Measurements from ENCODE around the gene PPAT. TPM values are rescaled to one million over a fixed set of nuclear protein-coding genes. Genes with fewer than 3 reads are reported as not detected.
A peak's percentile ranks its signal among the peaks of the same experiment; 100 is the strongest.

Gene PPAT
- 39.0 TPM for polyA plus RNA-seq (2013, experiment 1 of 2)
- 40.1 TPM for polyA plus RNA-seq (2013, experiment 2 of 2)

DNA sequence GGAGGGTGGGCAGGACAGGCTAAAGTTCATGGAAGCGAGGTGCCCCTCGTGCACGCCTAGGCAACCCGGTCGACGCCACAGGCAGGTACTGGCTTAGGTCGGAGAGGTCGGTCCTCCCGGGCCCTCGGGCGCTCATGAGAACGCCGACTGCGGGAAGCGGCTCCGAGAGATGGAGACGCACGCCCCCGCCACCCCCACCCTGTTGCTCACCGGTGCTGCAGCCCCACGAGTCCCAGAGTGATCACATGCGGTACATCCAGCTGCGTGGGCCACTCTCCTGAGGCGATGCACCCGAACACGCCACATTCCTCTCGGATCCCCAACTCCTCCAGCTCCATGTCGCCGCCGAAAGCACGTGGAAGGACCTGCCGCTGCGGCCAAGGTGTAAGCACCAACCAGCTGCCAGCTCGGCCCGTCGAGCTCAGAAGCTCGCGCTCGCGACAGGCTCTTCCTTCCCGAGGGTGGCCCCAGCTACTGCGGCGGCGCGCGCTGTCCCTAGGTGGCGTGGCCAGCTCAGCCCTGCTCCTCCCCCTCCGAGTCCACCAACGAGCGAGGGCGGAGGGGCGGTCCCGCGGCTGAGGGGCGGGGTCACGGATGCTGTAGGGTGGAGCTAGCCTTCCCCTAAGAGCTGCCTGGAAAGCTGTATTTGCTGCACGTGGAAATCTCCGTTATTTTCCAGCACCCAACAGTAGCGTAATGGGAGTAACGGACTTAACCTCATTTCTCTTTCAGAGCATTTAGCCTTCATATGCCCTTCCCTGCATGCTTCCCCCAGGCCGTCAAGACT, at the start of gene PPAT:
PPAT (minus strand) TSS at position 476 of the 787 bp plus-strand sequence; CDS start at position 338, 138 bp downstream.
- H3K18ac ChIP-seq (ENCODE audit: low read length) = peak within 1 kb of the TSS; percentile 96
- peak within 1 kb of the TSS; percentile 82 for H3K14ac ChIP-seq (ENCODE audit: low read length)
- peak within 1 kb of the TSS; percentile 73 for H3K4me2 ChIP-seq (ENCODE audit: insufficient read depth, low read length, poor library complexity, severe bottlenecking)
- peak; percentile 99 for DNase-seq (ENCODE audit: low spot score)
- H2AK5ac ChIP-seq (ENCODE audit: low read depth, low read length) = peak within 1 kb of the TSS; percentile 86
- H3K4me3 ChIP-seq (ENCODE audit: low read length in 2 of 2) = peak within 1 kb of the TSS; percentile 99 to 100
- peak within 1 kb of the TSS; percentile 44 for H2BK120ac ChIP-seq (ENCODE audit: low read depth, low read length)
- H2BK5ac ChIP-seq (ENCODE audit: low read length) = peak within 1 kb of the TSS; percentile 88
- H4K91ac ChIP-seq (ENCODE audit: low read depth, low read length, poor library complexity) = no peak within 1 kb of the TSS
- no peaks in the 10 kb centered on the region for H3K27me3 ChIP-seq (ENCODE audit: control insufficient read depth in 3 of 3, insufficient read depth in 3 of 3, low read depth in 1 of 3, low read length in 3 of 3)
- no CpG with 5 or more reads among the region's 61 CpGs for WGBS, 2 donors (ENCODE audit: extremely low coverage in 2 of 2, insufficient read length in 2 of 2, insufficient replicate concordance in 1 of 2)
- peaks cover 1% of the 10 kb centered on the region for H3K79me1 ChIP-seq (ENCODE audit: low read depth, low read length)
- peak within 1 kb of the TSS; percentile 46 for H2BK12ac ChIP-seq (ENCODE audit: low read length)
- H3K4ac ChIP-seq (ENCODE audit: low read length) = peak within 1 kb of the TSS; percentile 78
- H2AFZ ChIP-seq (ENCODE audit: low read length) = peak within 1 kb of the TSS; percentile 92
- H3K23ac ChIP-seq (ENCODE audit: low read depth, low read length, poor library complexity) = peak within 1 kb of the TSS; percentile 58
- H2BK15ac ChIP-seq (ENCODE audit: low read length) = peak within 1 kb of the TSS; percentile 54
- no peak within 1 kb of the TSS for H4K8ac ChIP-seq (ENCODE audit: low read depth, low read length)
- H3K27ac ChIP-seq (replicated peaks; ENCODE audit: low read length) = peak within 1 kb of the TSS; percentile 97
- H3K9me3 ChIP-seq (replicated peaks in 1 of 2; ENCODE audit: control insufficient read depth in 2 of 2, insufficient read depth in 1 of 2, low read depth in 1 of 2, low read length in 2 of 2) = peaks cover 0 to 2% of the 10 kb centered on the region in 2 donors
- peaks cover 0 to 29% of the 10 kb centered on the region in 2 donors for H3K36me3 ChIP-seq (replicated peaks in 1 of 2; ENCODE audit: control insufficient read depth in 2 of 2, insufficient read depth in 2 of 2, low read length in 2 of 2)
- H3K4me1 ChIP-seq (ENCODE audit: control insufficient read depth in 2 of 2, insufficient read depth in 1 of 2, low read depth in 1 of 2, low read length in 2 of 2) = peaks cover 3 to 11% of the 10 kb centered on the region in 2 donors
- peak within 1 kb of the TSS; percentile 98 for H3K9ac ChIP-seq (ENCODE audit: low read depth, low read length, poor library complexity)

DNA sequence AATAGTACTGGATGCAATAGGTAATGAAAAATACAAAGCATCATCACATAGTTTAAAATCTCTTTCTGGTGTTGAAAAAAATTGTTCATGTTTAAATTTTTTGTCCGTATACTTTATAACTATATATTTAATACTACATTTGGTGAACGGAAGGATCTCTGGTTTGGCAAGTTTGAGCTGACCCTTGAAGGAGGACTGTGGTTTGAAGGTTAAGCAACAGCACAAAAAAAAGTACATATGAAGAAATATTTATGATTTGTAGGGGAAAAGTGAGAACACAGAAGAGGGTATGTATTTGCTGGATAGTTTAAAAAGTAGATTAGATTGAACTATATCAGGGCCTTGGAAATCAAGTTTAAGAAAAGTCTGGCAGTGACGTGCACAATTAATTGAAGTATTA, 45.3 kb upstream of the PPAT start:
- H4K91ac ChIP-seq (ENCODE audit: low read depth, low read length, poor library complexity) = no peak overlapping the region
- no peak overlapping the region for H2BK12ac ChIP-seq (ENCODE audit: low read length)
- no peaks in the 10 kb centered on the region for H3K27me3 ChIP-seq (ENCODE audit: control insufficient read depth in 3 of 3, insufficient read depth in 3 of 3, low read depth in 1 of 3, low read length in 3 of 3)
- H3K18ac ChIP-seq (ENCODE audit: low read length) = no peak overlapping the region
- WGBS, 2 donors (ENCODE audit: extremely low coverage in 2 of 2, insufficient read length in 2 of 2, insufficient replicate concordance in 1 of 2) = no CpG with 5 or more reads among the region's 3 CpGs
- H3K36me3 ChIP-seq (replicated peaks in 1 of 2; ENCODE audit: control insufficient read depth in 2 of 2, insufficient read depth in 2 of 2, low read length in 2 of 2) = peaks cover 5 to 98% of the 10 kb centered on the region in 2 donors
- H3K4me1 ChIP-seq (ENCODE audit: control insufficient read depth in 2 of 2, insufficient read depth in 1 of 2, low read depth in 1 of 2, low read length in 2 of 2) = no peaks in the 10 kb centered on the region
- no peak overlapping the region for H3K23ac ChIP-seq (ENCODE audit: low read depth, low read length, poor library complexity)
- no peaks in the 10 kb centered on the region for H3K9me3 ChIP-seq (replicated peaks in 1 of 2; ENCODE audit: control insufficient read depth in 2 of 2, insufficient read depth in 1 of 2, low read depth in 1 of 2, low read length in 2 of 2)
- no peak overlapping the region for H3K14ac ChIP-seq (ENCODE audit: low read length)
- H2BK15ac ChIP-seq (ENCODE audit: low read length) = no peak overlapping the region
- no peak overlapping the region for H3K4me3 ChIP-seq (ENCODE audit: low read length in 2 of 2)
- H3K79me1 ChIP-seq (ENCODE audit: low read depth, low read length) = no peaks in the 10 kb centered on the region
- no peak overlapping the region for H3K4ac ChIP-seq (ENCODE audit: low read length)
- no peak overlapping the region for H2AFZ ChIP-seq (ENCODE audit: low read length)
- no peak overlapping the region for H2AK5ac ChIP-seq (ENCODE audit: low read depth, low read length)
- no peak overlapping the region for H2BK5ac ChIP-seq (ENCODE audit: low read length)
- DNase-seq (ENCODE audit: low spot score) = no peak
- H3K9ac ChIP-seq (ENCODE audit: low read depth, low read length, poor library complexity) = no peak overlapping the region
- no peak overlapping the region for H3K4me2 ChIP-seq (ENCODE audit: insufficient read depth, low read length, poor library complexity, severe bottlenecking)
- H3K27ac ChIP-seq (replicated peaks; ENCODE audit: low read length) = no peak overlapping the region
- no peak overlapping the region for H2BK120ac ChIP-seq (ENCODE audit: low read depth, low read length)
- no peak overlapping the region for H4K8ac ChIP-seq (ENCODE audit: low read depth, low read length)

DNA sequence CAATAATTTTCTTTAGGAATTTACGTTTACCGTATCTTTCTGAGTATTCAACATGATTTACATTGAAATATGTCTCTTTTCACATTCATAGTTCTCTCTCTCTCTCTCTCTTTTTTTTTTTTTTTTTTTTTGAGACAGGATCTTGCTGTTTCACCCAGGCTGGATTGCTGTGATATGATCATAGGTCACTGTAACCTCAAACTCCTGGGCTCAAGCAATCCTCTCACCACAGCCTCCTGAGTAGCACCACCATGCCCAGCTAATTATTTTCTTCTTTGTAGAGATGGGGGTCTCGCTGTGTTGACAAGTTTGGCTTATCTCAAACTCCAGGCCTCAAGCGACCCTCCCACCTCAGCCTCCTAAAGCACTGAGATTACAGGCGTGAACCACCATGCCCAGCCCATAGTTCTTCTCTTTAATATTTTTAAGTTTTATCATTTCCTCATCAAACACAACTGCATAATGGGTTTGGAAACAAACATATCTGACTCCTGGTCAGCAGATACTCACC, 41.8 kb upstream of the PPAT start:
- no peak overlapping the region for H3K4me3 ChIP-seq (ENCODE audit: low read length in 2 of 2)
- no CpG with 5 or more reads among the region's 5 CpGs for WGBS, 2 donors (ENCODE audit: extremely low coverage in 2 of 2, insufficient read length in 2 of 2, insufficient replicate concordance in 1 of 2)
- no peaks in the 10 kb centered on the region for H3K9me3 ChIP-seq (replicated peaks in 1 of 2; ENCODE audit: control insufficient read depth in 2 of 2, insufficient read depth in 1 of 2, low read depth in 1 of 2, low read length in 2 of 2)
- H2BK12ac ChIP-seq (ENCODE audit: low read length) = no peak overlapping the region
- no peak for DNase-seq (ENCODE audit: low spot score)
- H4K91ac ChIP-seq (ENCODE audit: low read depth, low read length, poor library complexity) = no peak overlapping the region
- no peak overlapping the region for H3K9ac ChIP-seq (ENCODE audit: low read depth, low read length, poor library complexity)
- peaks cover 9 to 96% of the 10 kb centered on the region in 2 donors for H3K36me3 ChIP-seq (replicated peaks in 1 of 2; ENCODE audit: control insufficient read depth in 2 of 2, insufficient read depth in 2 of 2, low read length in 2 of 2)
- H3K23ac ChIP-seq (ENCODE audit: low read depth, low read length, poor library complexity) = no peak overlapping the region
- H3K14ac ChIP-seq (ENCODE audit: low read length) = no peak overlapping the region
- H2AK5ac ChIP-seq (ENCODE audit: low read depth, low read length) = no peak overlapping the region
- no peak overlapping the region for H2BK5ac ChIP-seq (ENCODE audit: low read length)
- no peak overlapping the region for H3K4ac ChIP-seq (ENCODE audit: low read length)
- H2BK15ac ChIP-seq (ENCODE audit: low read length) = no peak overlapping the region
- H3K4me1 ChIP-seq (ENCODE audit: control insufficient read depth in 2 of 2, insufficient read depth in 1 of 2, low read depth in 1 of 2, low read length in 2 of 2) = no peaks in the 10 kb centered on the region
- H3K4me2 ChIP-seq (ENCODE audit: insufficient read depth, low read length, poor library complexity, severe bottlenecking) = no peak overlapping the region
- no peaks in the 10 kb centered on the region for H3K79me1 ChIP-seq (ENCODE audit: low read depth, low read length)
- no peak overlapping the region for H3K27ac ChIP-seq (replicated peaks; ENCODE audit: low read length)
- H3K27me3 ChIP-seq (ENCODE audit: control insufficient read depth in 3 of 3, insufficient read depth in 3 of 3, low read depth in 1 of 3, low read length in 3 of 3) = no peaks in the 10 kb centered on the region
- H2BK120ac ChIP-seq (ENCODE audit: low read depth, low read length) = no peak overlapping the region
- H4K8ac ChIP-seq (ENCODE audit: low read depth, low read length) = no peak overlapping the region
- no peak overlapping the region for H2AFZ ChIP-seq (ENCODE audit: low read length)
- H3K18ac ChIP-seq (ENCODE audit: low read length) = no peak overlapping the region

DNA sequence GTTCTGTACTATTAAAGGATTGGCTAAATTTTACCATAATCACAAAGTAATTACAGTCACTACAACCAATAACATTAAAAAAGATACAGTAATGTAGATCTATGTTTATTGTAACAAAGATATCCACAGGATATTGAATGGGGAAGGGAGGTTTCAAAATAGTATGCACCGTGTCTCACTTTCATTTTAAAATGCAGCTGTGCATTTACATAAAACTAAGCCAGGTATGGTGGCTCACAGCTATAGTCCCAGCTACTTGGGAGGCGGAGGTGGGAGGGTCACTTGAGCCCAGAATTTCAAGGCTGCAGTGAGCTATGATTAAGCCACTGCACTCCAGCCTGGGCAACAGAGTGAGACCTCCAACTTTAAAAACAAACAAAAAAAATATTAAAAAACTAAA, 40.5 kb upstream of the PPAT start:
- peaks cover 12 to 96% of the 10 kb centered on the region in 2 donors for H3K36me3 ChIP-seq (replicated peaks in 1 of 2; ENCODE audit: control insufficient read depth in 2 of 2, insufficient read depth in 2 of 2, low read length in 2 of 2)

More for the DNA sequence above, 40.5 kb upstream of the PPAT start:
- Histone ChIP-seq H2AK5ac (ENCODE audit: low read depth, low read length) (no peak overlapping the region), H3K9ac (ENCODE audit: low read depth, low read length, poor library complexity) (no peak overlapping the region), H2BK12ac (ENCODE audit: low read length) (no peak overlapping the region), H3K79me1 (ENCODE audit: low read depth, low read length) (no peaks in the 10 kb centered on the region), H4K91ac (ENCODE audit: low read depth, low read length, poor library complexity) (no peak overlapping the region), H3K23ac (ENCODE audit: low read depth, low read length, poor library complexity) (no peak overlapping the region), H3K18ac (ENCODE audit: low read length) (no peak overlapping the region), H3K4me3 (ENCODE audit: low read length in 2 of 2) (no peak overlapping the region), H3K14ac (ENCODE audit: low read length) (no peak overlapping the region), H4K8ac (ENCODE audit: low read depth, low read length) (no peak overlapping the region), H3K4ac (ENCODE audit: low read length) (no peak overlapping the region), H3K4me1 (ENCODE audit: control insufficient read depth in 2 of 2, insufficient read depth in 1 of 2, low read depth in 1 of 2, low read length in 2 of 2) (no peaks in the 10 kb centered on the region), H2BK120ac (ENCODE audit: low read depth, low read length) (no peak overlapping the region), H2BK5ac (ENCODE audit: low read length) (no peak overlapping the region), H3K27me3 (ENCODE audit: control insufficient read depth in 3 of 3, insufficient read depth in 3 of 3, low read depth in 1 of 3, low read length in 3 of 3) (no peaks in the 10 kb centered on the region), H3K4me2 (ENCODE audit: insufficient read depth, low read length, poor library complexity, severe bottlenecking) (no peak overlapping the region), H2BK15ac (ENCODE audit: low read length) (no peak overlapping the region), H3K9me3 (replicated peaks in 1 of 2; ENCODE audit: control insufficient read depth in 2 of 2, insufficient read depth in 1 of 2, low read depth in 1 of 2, low read length in 2 of 2) (no peaks in the 10 kb centered on the region), H2AFZ (ENCODE audit: low read length) (no peak overlapping the region), H3K27ac (replicated peaks; ENCODE audit: low read length) (no peak overlapping the region)
- DNase-seq (ENCODE audit: low spot score) = no peak
- no CpG with 5 or more reads among the region's 2 CpGs for WGBS, 2 donors (ENCODE audit: extremely low coverage in 2 of 2, insufficient read length in 2 of 2, insufficient replicate concordance in 1 of 2)

All from neuronal stem cell (in vitro differentiated cells).